Endothelial cell of umbilical vein (primary cell): Measurements from ENCODE around the gene MVB12B. TPM values are rescaled to one million over a fixed set of nuclear protein-coding genes. Genes with fewer than 3 reads are reported as not detected.

Source experiments
- BruUV-seq: library from RNA; stranded (reverse); fragments of 400-500 nt; replicated peaks from 2 replicates; lab custom pipeline; 2021; lab: Mats Ljungman, UMichigan
- CTCF ChIA-PET: fragments of 300-600, 350-600 bp; sonication (Branson Sonifier 250); formaldehyde crosslinking; loops from one replicate; lab custom pipeline; 2021; ENCODE audit warnings: antibody characterized with exemption, inconsistent platforms; lab: Charles Lee
- POLR2A ChIA-PET: fragments of 300-600, 350-600 bp; sonication (Branson Sonifier 250); formaldehyde crosslinking; loops from one replicate; lab custom pipeline; 2021; ENCODE audit warnings: antibody characterized with exemption, inconsistent platforms; lab: Charles Lee
- DNase-seq: peaks from one replicate; pipeline ENCODE4 v3.0.0-alpha.2; 2011; ENCODE audit warnings: low read depth, low spot score
- FAIRE-seq: peaks from 2 replicates; lab custom pipeline; 2011; peaks lifted over from hg19 to GRCh38; lab: Jason Lieb, UNC
- H2AFZ ChIP-seq: 2 replicates; pipeline ENCODE4 v1.6.0; 2012; ENCODE audit warnings: low read depth, low read length, control low read depth, inconsistent platforms
- H3K27ac ChIP-seq: 2 replicates; pipeline ENCODE4 v1.5.1; 2011; ENCODE audit warnings: low read depth, mild to moderate bottlenecking, control low read depth, low read length, moderate library complexity; ENCODE audit not compliant: insufficient read depth
- H3K27me3 ChIP-seq, 2 experiments: 2 replicates each; pipeline versions ENCODE4 v1.6.0 to v1.6.1; 2011; ENCODE audit warnings: low read length in 2 of 2, mixed read lengths in 1 of 2; ENCODE audit not compliant: control insufficient read depth in 2 of 2, insufficient read depth in 2 of 2
- H3K36me3 ChIP-seq, 2 experiments: 2 replicates in 1 of 2; 3 replicates in 1 of 2; pipeline ENCODE4 v1.5.1; 2011; ENCODE audit warnings: low read length in 2 of 2, mild to moderate bottlenecking in 1 of 2, moderate library complexity in 1 of 2; ENCODE audit not compliant: control insufficient read depth in 2 of 2, insufficient read depth in 2 of 2; ENCODE audit errors: extremely low read depth in 1 of 2
- H3K4me1 ChIP-seq: 3 replicates; pipeline ENCODE4 v1.5.1; 2011; ENCODE audit warnings: mild to moderate bottlenecking, low read length; ENCODE audit not compliant: control insufficient read depth, insufficient read depth; ENCODE audit errors: extremely low read depth
- H3K4me2 ChIP-seq: 2 replicates; pipeline ENCODE4 v1.6.1; 2011; ENCODE audit warnings: low read length, control low read depth, mixed read lengths; ENCODE audit not compliant: insufficient read depth
- H3K4me3 ChIP-seq, 3 experiments: fragments of 200-600 bp in 1 of 3; sonication (generic), shearing (Covaris generic) in 1 of 3; replicated peaks in 1 of 3; 2 replicates each; pipeline ENCODE4 v1.5.1; 2011 to 2016; ENCODE audit warnings: control low read depth in 3 of 3, low read length in 3 of 3, mild to moderate bottlenecking in 2 of 3, inconsistent platforms in 1 of 3, low read depth in 1 of 3, moderate library complexity in 1 of 3; ENCODE audit not compliant: insufficient read depth in 1 of 3
- H3K79me2 ChIP-seq: 2 replicates; pipeline ENCODE4 v1.6.0; 2012; ENCODE audit warnings: low read length, inconsistent platforms; ENCODE audit not compliant: control insufficient read depth, insufficient read depth
- H3K9ac ChIP-seq: replicated peaks from 2 replicates; pipeline ENCODE3; 2011; ENCODE audit warnings: low read length, control low read depth; ENCODE audit not compliant: insufficient read depth; ENCODE audit errors: extremely low read depth
- H3K9me1 ChIP-seq: replicated peaks from 3 replicates; pipeline ENCODE4 v1.6.0; 2011; ENCODE audit warnings: mild to moderate bottlenecking, low read length; ENCODE audit not compliant: control insufficient read depth, insufficient read depth; ENCODE audit errors: extremely low read depth
- H3K9me3 ChIP-seq: replicated peaks from 2 replicates; pipeline ENCODE4 v1.5.1; 2012; ENCODE audit warnings: low read length, inconsistent platforms; ENCODE audit not compliant: control insufficient read depth, insufficient read depth
- H4K20me1 ChIP-seq: replicated peaks from 2 replicates; pipeline ENCODE3; 2011; ENCODE audit warnings: mild to moderate bottlenecking, low read length; ENCODE audit not compliant: control insufficient read depth, insufficient read depth; ENCODE audit errors: extremely low read depth
- EZH2 ChIP-seq: IDR thresholded peaks from 2 replicates; pipeline ENCODE4 v1.6.1; 2012; ENCODE audit warnings: borderline replicate concordance, low read depth, mild to moderate bottlenecking, moderate library complexity, low read length, inconsistent platforms; ENCODE audit not compliant: severe bottlenecking
- FOS ChIP-seq: IDR thresholded peaks from 2 replicates; pipeline ENCODE4 v1.6.1; 2011; ENCODE audit warnings: mild to moderate bottlenecking, low read length, moderate library complexity, borderline replicate concordance; ENCODE audit not compliant: insufficient read depth
- GATA2 ChIP-seq: IDR thresholded peaks from 2 replicates; pipeline ENCODE4 v1.7.0; 2011; ENCODE audit warnings: low read depth, mild to moderate bottlenecking, moderate library complexity, mixed read lengths, low read length; ENCODE audit not compliant: insufficient read length, insufficient read depth
- JUN ChIP-seq: IDR thresholded peaks from 2 replicates; pipeline ENCODE4 v1.6.1; 2011; ENCODE audit warnings: borderline replicate concordance, low read depth; ENCODE audit not compliant: insufficient read length, insufficient read depth
- MYC ChIP-seq: IDR thresholded peaks from one replicate; pipeline ENCODE4 v1.6.1; 2011; ENCODE audit warnings: mild to moderate bottlenecking, low read depth, low read length
- POLR2A ChIP-seq: IDR thresholded peaks from 2 replicates; pipeline ENCODE4 v1.6.1; 2012; ENCODE audit warnings: low read depth, mild to moderate bottlenecking, control low read depth, low read length
- POLR2AphosphoS5 ChIP-seq: IDR thresholded peaks from 2 replicates; pipeline ENCODE4 v1.6.1; 2012; ENCODE audit warnings: low read depth, mild to moderate bottlenecking, control low read depth, low read length, moderate library complexity; ENCODE audit not compliant: insufficient read depth
- dilution Hi-C: fragments of 300-500 bp; cut with MboI; formaldehyde crosslinking; loops from one replicate; pipeline ENCODE4 v1.15.0; 2019; ENCODE audit warnings: low sequenced_read_pairs; ENCODE audit not compliant: extremely low pct_ligation_motif_present
- intact Hi-C: fragments of 100-400 bp; cut with micrococcal nuclease; formaldehyde crosslinking; loops from one replicate; pipeline ENCODE4 v1.10.0; 2022
- polyA plus RNA-seq, 4 experiments: library from polyadenylated mRNA; depleted of rRNA in 3 of 4; stranded (reverse) in 3 of 4; unstranded in 1 of 4; fragments of >200 nt; gene quantifications; 2 replicates each; pipeline versions ENCODE4 v1.2.1 to v1.2.3, GENCODE V29; 2011 to 2012; ENCODE audit warnings: missing spikeins in 1 of 4
- total RNA-seq: library from RNA; stranded (reverse); gene quantifications from 2 replicates; pipeline ENCODE4 v1.2.3, GENCODE V29; 2021
- TF ChIP-seq, protein P1 (sequence below): IDR thresholded peaks from 2 replicates; pipeline ENCODE4 v1.6.1; 2011; ENCODE audit not compliant: insufficient read depth, insufficient read length
- TF ChIP-seq, protein P2 (sequence below), 2 donors: IDR thresholded peaks; 1 replicate in 1 of 2; 2 replicates in 1 of 2; pipeline ENCODE4 v1.5.1; 2011; ENCODE audit warnings: low read length in 2 of 2, mild to moderate bottlenecking in 2 of 2, moderate library complexity in 2 of 2, control low read depth in 1 of 2, inconsistent platforms in 1 of 2, low read depth in 1 of 2; ENCODE audit not compliant: insufficient read depth in 1 of 2; ENCODE audit errors: extremely low read depth in 1 of 2

MVB12B gene
- total and polyA plus RNA-seq, 2 donors (not counting 3 experiments of a cell fraction or from before 2014, with no cell fraction given) = 6.6 to 17.3 TPM

DNA sequence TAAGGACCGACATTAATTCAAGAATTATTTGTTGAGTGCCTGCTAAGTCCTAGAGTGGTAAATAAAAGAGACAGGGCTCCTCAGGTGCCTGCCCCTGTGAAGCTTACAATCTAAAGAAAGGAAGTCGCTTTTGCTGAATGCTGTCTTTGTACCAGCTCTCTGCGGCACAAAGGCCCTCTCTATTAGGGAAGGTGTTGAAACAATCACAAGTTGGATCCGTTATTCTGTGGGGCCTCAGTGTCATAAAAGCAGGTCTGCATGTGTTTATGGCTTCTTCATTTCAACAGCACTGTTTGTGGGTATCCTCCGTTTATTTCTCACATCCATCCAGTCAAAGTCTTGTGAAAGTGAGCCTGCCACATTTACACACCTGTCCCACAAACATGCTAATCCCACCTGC lies 7.0 kb upstream of the MVB12B start:
- CTCF ChIA-PET = interaction anchor here (1.0 to 7.3 kb wide), 3 partner anchors 67 to 79 kb away, joined by 3 to 225 read pairs (median 21); no protein-coding TSS in a partner anchor
- dilution Hi-C loops = no loop called here

More for the DNA sequence above, 7.0 kb upstream of the MVB12B start:
- Histone ChIP-seq H2AFZ (no peak overlapping the region), H3K79me2 (no peaks in the 10 kb centered on the region), H3K36me3 (no peaks in the 10 kb centered on the region), H3K4me3 (no peak overlapping the region), H3K9me1 (no peaks in the 10 kb centered on the region), H3K9ac (no peak overlapping the region), H3K9me3 (no peaks in the 10 kb centered on the region), H3K27ac (no peak overlapping the region), H4K20me1 (no peaks in the 10 kb centered on the region), H3K4me2 (no peak overlapping the region), H3K27me3 (peaks cover 0 to 2% of the 10 kb centered on the region in 2 experiments), H3K4me1 (no peaks in the 10 kb centered on the region)
- no peak for FAIRE-seq
- no TSS peak for BruUV-seq
- intact Hi-C loops = no loop called here
- DNase-seq = no peak
- POLR2A ChIA-PET = no interaction called here
- TF ChIP-seq POLR2AphosphoS5 (no peak), EZH2 (no peak), MYC (no peak), JUN (no peak), FOS (no peak), GATA2 (no peak), POLR2A (no peak)
- TF ChIP-seq, protein P1, sequence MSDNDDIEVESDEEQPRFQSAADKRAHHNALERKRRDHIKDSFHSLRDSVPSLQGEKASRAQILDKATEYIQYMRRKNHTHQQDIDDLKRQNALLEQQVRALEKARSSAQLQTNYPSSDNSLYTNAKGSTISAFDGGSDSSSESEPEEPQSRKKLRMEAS = no peak
- TF ChIP-seq, protein P2, sequence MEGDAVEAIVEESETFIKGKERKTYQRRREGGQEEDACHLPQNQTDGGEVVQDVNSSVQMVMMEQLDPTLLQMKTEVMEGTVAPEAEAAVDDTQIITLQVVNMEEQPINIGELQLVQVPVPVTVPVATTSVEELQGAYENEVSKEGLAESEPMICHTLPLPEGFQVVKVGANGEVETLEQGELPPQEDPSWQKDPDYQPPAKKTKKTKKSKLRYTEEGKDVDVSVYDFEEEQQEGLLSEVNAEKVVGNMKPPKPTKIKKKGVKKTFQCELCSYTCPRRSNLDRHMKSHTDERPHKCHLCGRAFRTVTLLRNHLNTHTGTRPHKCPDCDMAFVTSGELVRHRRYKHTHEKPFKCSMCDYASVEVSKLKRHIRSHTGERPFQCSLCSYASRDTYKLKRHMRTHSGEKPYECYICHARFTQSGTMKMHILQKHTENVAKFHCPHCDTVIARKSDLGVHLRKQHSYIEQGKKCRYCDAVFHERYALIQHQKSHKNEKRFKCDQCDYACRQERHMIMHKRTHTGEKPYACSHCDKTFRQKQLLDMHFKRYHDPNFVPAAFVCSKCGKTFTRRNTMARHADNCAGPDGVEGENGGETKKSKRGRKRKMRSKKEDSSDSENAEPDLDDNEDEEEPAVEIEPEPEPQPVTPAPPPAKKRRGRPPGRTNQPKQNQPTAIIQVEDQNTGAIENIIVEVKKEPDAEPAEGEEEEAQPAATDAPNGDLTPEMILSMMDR (IDR thresholded peaks at IDR 0.05; ENCODE audit: extremely low read depth in 1 of 2, insufficient read depth in 1 of 2, low read depth in 1 of 2, low read length in 2 of 2) = no peak
